GM12878 (cell line): ENCODE results near the gene LARGE1. TPM values are rescaled to one million over a fixed set of nuclear protein-coding genes. Genes with fewer than 3 reads are reported as not detected.

Source experiments
- ATAC-seq: fragments of 200-7000 bp; cut with Tn5 transposase; 3 replicates; pipeline ENCODE4 v1.9.1; 2020; ENCODE audit warnings: mild to moderate bottlenecking, moderate library complexity
- BruUV-seq: library from RNA; stranded (reverse); fragments of 400-500 nt; replicated peaks from 2 replicates; lab custom pipeline; 2021; lab: Mats Ljungman, UMichigan
- CTCF ChIA-PET: fragments of 300-600 bp; sonication (Branson Sonifier 250); formaldehyde crosslinking; extraction: SDS; loops from one replicate; lab custom pipeline; 2021; ENCODE audit warnings: inconsistent platforms; lab: Yijun Ruan, JAX
- POLR2A ChIA-PET: fragments of 350-600 bp; formaldehyde crosslinking; extraction: SDS; loops from one replicate; lab custom pipeline; 2021; ENCODE audit warnings: inconsistent platforms; lab: Charles Lee
- RAD21 ChIA-PET: fragments of 300-600 bp; sonication (Branson Sonifier 250); formaldehyde crosslinking; loops from one replicate; lab custom pipeline; 2023; ENCODE audit warnings: antibody characterized with exemption; ENCODE audit not compliant: unreplicated experiment; lab: Charles Lee
- SMC1A ChIA-PET: fragments of 300-600 bp; sonication (Branson Sonifier 250); formaldehyde crosslinking; loops from one replicate; lab custom pipeline; 2023; ENCODE audit not compliant: unreplicated experiment, uncharacterized antibody; lab: Charles Lee
- DNase-seq: peaks from one replicate; pipeline ENCODE4 v3.0.0-alpha.2; 2011; ENCODE audit warnings: low read depth, low spot score
- FAIRE-seq: peaks from 3 replicates; lab custom pipeline; 2011; peaks lifted over from hg19 to GRCh38; lab: Jason Lieb, UNC
- H2AFZ ChIP-seq: 2 replicates; pipeline ENCODE4 v1.6.0; 2011; ENCODE audit warnings: low read depth, low read length, control low read depth; ENCODE audit not compliant: control insufficient read depth
- H3K27ac ChIP-seq: 2 replicates; pipeline ENCODE4 v1.5.1; 2011; ENCODE audit warnings: control low read depth; ENCODE audit not compliant: control insufficient read depth, insufficient read depth
- H3K27me3 ChIP-seq, 2 experiments: replicated peaks in 1 of 2; 2 replicates each; pipeline versions ENCODE4 v1.6.0 to v1.6.1; 2011; ENCODE audit warnings: low read length in 1 of 2; ENCODE audit not compliant: control insufficient read depth in 2 of 2, insufficient read depth in 2 of 2
- H3K36me3 ChIP-seq, 2 experiments: 2 replicates each; pipeline ENCODE4 v1.5.1; 2011; ENCODE audit warnings: low read length in 1 of 2; ENCODE audit not compliant: control insufficient read depth in 2 of 2, insufficient read depth in 2 of 2
- H3K4me1 ChIP-seq: 2 replicates; pipeline ENCODE4 v1.6.1; 2011; ENCODE audit warnings: mild to moderate bottlenecking, low read length, moderate library complexity, mixed read lengths; ENCODE audit not compliant: control insufficient read depth, insufficient read depth
- H3K4me2 ChIP-seq: 2 replicates; pipeline ENCODE4 v1.6.0; 2011; ENCODE audit warnings: control low read depth; ENCODE audit not compliant: control insufficient read depth, insufficient read depth
- H3K4me3 ChIP-seq: fragments of 200-600 bp; sonication (generic); 2 replicates; pipeline ENCODE4 v1.5.1; 2016
- H3K79me2 ChIP-seq: 2 replicates; pipeline ENCODE4 v1.6.0; 2011; ENCODE audit warnings: low read length; ENCODE audit not compliant: control insufficient read depth, insufficient read depth
- H3K9ac ChIP-seq: 2 replicates; pipeline ENCODE4 v1.8.0; 2011; ENCODE audit warnings: low read length, control low read depth, mixed read lengths; ENCODE audit not compliant: control insufficient read depth, insufficient read depth
- H3K9me3 ChIP-seq: replicated peaks from 3 replicates; pipeline ENCODE4 v1.5.1; 2011; ENCODE audit warnings: mild to moderate bottlenecking, low read length; ENCODE audit not compliant: control insufficient read depth, insufficient read depth
- H4K20me1 ChIP-seq: 2 replicates; pipeline ENCODE4 v1.6.0; 2011; ENCODE audit not compliant: control insufficient read depth, insufficient read depth
- ATF7 ChIP-seq: fragments of 450-650 bp; IDR thresholded peaks from 2 replicates; pipeline ENCODE4 v1.6.1; 2016; ENCODE audit warnings: low read depth, mild to moderate bottlenecking
- BCL11A ChIP-seq: IDR thresholded peaks from 2 replicates; pipeline ENCODE4 v1.6.1; 2011; ENCODE audit warnings: low read depth, low read length
- CBX3 ChIP-seq: fragments of 200-600 bp; sonication (generic); IDR thresholded peaks from 2 replicates; pipeline ENCODE4 v1.6.1; 2016; ENCODE audit warnings: low read depth, borderline replicate concordance
- CEBPB ChIP-seq, 2 experiments: fragments of 150-350 bp in 1 of 2; IDR thresholded peaks; 2 replicates each; pipeline ENCODE4 v1.6.1; 2012 to 2014; ENCODE audit warnings: low read depth in 2 of 2, low read length in 2 of 2, borderline replicate concordance in 1 of 2, inconsistent platforms in 1 of 2
- CREB1 ChIP-seq: IDR thresholded peaks from 2 replicates; pipeline ENCODE4 v1.6.1; 2012; ENCODE audit warnings: low read depth, mild to moderate bottlenecking, inconsistent platforms
- EGR1 ChIP-seq, 2 experiments: IDR thresholded peaks; 1 replicate in 1 of 2; 2 replicates in 1 of 2; pipeline ENCODE4 v1.6.1; 2011 to 2012; ENCODE audit warnings: low read depth in 2 of 2, low read length in 2 of 2, borderline replicate concordance in 1 of 2, mild to moderate bottlenecking in 1 of 2, moderate library complexity in 1 of 2
- HCFC1 ChIP-seq: fragments of 150-350 bp; IDR thresholded peaks from 2 replicates; pipeline ENCODE4 v1.6.1; 2014; ENCODE audit warnings: low read length
- HDGF ChIP-seq: fragments of 450-650 bp; IDR thresholded peaks from 2 replicates; pipeline ENCODE4 v1.6.1; 2016; ENCODE audit warnings: antibody characterized with exemption
- MEF2A ChIP-seq: IDR thresholded peaks from 2 replicates; pipeline ENCODE4 v1.6.1; 2011; ENCODE audit warnings: low read depth, mild to moderate bottlenecking, low read length, moderate library complexity; ENCODE audit not compliant: insufficient read depth
- SIN3A ChIP-seq: IDR thresholded peaks from 2 replicates; pipeline ENCODE4 v1.6.1; 2012; ENCODE audit warnings: low read depth, low read length, improper control_type of control experiment
- TCF7 ChIP-seq: IDR thresholded peaks from 2 replicates; pipeline ENCODE4 v1.6.1; 2014; ENCODE audit warnings: antibody characterized with exemption, borderline replicate concordance
- WGBS: methylation state at CpG from one replicate; pipeline ENCODE4 v1.1.6; 2016; ENCODE audit warnings: low lambda C conversion rate; ENCODE audit not compliant: insufficient replicate concordance, insufficient coverage; ENCODE audit errors: missing lambda C conversion rate; 5-methylcytosine and 5-hydroxymethylcytosine counted together
- in situ Hi-C: fragments of 300-500 bp; cut with MboI; formaldehyde crosslinking; loops from 9 replicates; pipeline ENCODE4 v1.14.3; 2018; ENCODE audit warnings: mixed read lengths
- intact Hi-C: fragments of 100-400 bp; cut with micrococcal nuclease; formaldehyde crosslinking; loops from one replicate; pipeline ENCODE4 v1.14.2; 2022; ENCODE audit not compliant: unreplicated experiment
- polyA plus RNA-seq, 11 experiments: library from polyadenylated mRNA; depleted of rRNA in 4 of 11; unstranded in 6 of 11; stranded (reverse) in 5 of 11; fragments of >200 nt; fragmentation: Nextera tagmentation in 4 of 11; fragmentation: Illumina TruSeq in 1 of 11; extraction: Ambion mirVana in 4 of 11; extraction: Trizol in 1 of 11; gene quantifications; 1 replicate in 1 of 11; 2 replicates in 10 of 11; pipeline versions ENCODE4 v1.2.1 to v1.2.3, GENCODE V29; 2011 to 2016; ENCODE audit warnings: inconsistent platforms in 2 of 11, missing spikeins in 2 of 11, low read depth in 1 of 11
- total RNA-seq, 4 experiments: library from RNA; depleted of rRNA in 3 of 4; stranded (reverse); fragments of >200 nt in 3 of 4; fragmentation: Illumina TruSeq in 1 of 4; extraction: Trizol in 1 of 4; gene quantifications; 2 replicates each; pipeline versions ENCODE4 v1.2.1 to v1.2.3, GENCODE V29; 2013 to 2021
- TF ChIP-seq, protein P1 (sequence below), 3 experiments: IDR thresholded peaks in 2 of 3; conservative IDR thresholded peaks in 1 of 3; 2 replicates each; pipeline ENCODE4 v1.5.1; 2011; ENCODE audit warnings: low read depth in 3 of 3, low read length in 3 of 3, mild to moderate bottlenecking in 3 of 3, control low read depth in 2 of 3, moderate library complexity in 2 of 3, inconsistent platforms in 1 of 3, mixed read lengths in 1 of 3; ENCODE audit not compliant: control insufficient read depth in 2 of 3, insufficient read depth in 1 of 3; ENCODE audit errors: extremely low read depth in 1 of 3
- TF ChIP-seq, protein P2 (sequence below): fragments of 450-650 bp; formaldehyde crosslinking; IDR thresholded peaks from 2 replicates; pipeline ENCODE4 v1.5.0; 2022; ENCODE audit warnings: mild to moderate bottlenecking, missing genetic modification characterization

LARGE1 gene
- total and polyA plus RNA-seq, 10 of the 15 experiments (the other 5 are each of a cell fraction or from before 2014, with no cell fraction given), result 3.2 to 41.4 (median 17.3) TPM

DNA sequence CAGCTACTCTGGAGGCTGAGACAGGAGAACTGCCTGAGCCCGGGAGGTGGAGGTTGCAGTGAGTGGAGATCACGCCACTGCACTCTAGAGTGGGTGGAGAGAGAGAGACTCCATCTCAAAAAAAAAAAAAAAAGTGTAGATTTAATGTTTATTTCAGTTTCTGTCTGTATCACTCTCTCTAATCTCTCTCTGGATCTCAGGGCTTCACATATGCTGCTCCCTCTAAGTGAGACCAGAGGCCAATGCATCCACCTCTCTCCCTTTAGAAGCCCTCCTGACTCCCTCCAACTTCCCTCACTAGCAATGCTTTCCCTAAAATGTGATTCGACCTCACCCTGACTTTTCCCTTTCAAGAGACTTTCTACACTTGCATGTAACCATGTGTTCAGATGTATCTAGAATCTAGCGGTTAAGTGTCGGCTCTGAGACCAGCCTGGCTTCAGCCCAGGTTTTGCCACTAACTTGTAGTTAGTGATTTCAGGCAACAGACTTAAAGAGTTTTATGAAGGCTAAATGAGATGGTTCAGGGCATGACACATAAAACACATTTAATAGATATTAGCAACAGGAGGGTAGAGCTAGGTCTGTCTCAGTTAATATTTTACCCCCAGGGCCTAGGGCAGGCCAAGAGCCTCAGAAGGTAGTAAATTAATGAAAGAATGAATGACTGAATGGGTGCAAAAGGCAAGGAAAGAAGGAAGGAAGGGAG lies 364.3 kb downstream of the LARGE1 start:
- intact Hi-C loops, result no loop called here
- FAIRE-seq, result no peak
- Histone ChIP-seq H3K4me2 (no peak overlapping the region), H3K27ac (no peak overlapping the region), H4K20me1 (no peaks in the 10 kb centered on the region), H3K9ac (no peak overlapping the region), H3K27me3 (no peaks in the 10 kb centered on the region), H3K79me2 (no peaks in the 10 kb centered on the region), H2AFZ (no peak overlapping the region)
- ChIA-PET CTCF (no interaction called here), POLR2A (interaction anchor here (0.7 kb wide), 2 partner anchors 23 to 208 kb away, joined by 4 to 5 read pairs; no protein-coding TSS in a partner anchor), SMC1A (interaction anchor here (0.9 kb wide), 1 partner anchor 12 kb away, joined by 3 read pairs; no protein-coding TSS in a partner anchor)
- no peak for DNase-seq
- BruUV-seq, result no TSS peak
- TF ChIP-seq HDGF (no peak), ATF7 (no peak), BCL11A (no peak), CREB1 (no peak), CBX3 (no peak), TCF7 (no peak), EGR1 (IDR thresholded peaks at IDR 0.05; ENCODE audit: borderline replicate concordance in 1 of 2, low read depth in 2 of 2, low read length in 2 of 2) (no peak), MEF2A (no peak), HCFC1 (no peak), SIN3A (no peak), CEBPB (IDR thresholded peaks at IDR 0.05; ENCODE audit: borderline replicate concordance in 1 of 2, low read depth in 2 of 2, low read length in 2 of 2) (no peak)
- TF ChIP-seq, protein P1, sequence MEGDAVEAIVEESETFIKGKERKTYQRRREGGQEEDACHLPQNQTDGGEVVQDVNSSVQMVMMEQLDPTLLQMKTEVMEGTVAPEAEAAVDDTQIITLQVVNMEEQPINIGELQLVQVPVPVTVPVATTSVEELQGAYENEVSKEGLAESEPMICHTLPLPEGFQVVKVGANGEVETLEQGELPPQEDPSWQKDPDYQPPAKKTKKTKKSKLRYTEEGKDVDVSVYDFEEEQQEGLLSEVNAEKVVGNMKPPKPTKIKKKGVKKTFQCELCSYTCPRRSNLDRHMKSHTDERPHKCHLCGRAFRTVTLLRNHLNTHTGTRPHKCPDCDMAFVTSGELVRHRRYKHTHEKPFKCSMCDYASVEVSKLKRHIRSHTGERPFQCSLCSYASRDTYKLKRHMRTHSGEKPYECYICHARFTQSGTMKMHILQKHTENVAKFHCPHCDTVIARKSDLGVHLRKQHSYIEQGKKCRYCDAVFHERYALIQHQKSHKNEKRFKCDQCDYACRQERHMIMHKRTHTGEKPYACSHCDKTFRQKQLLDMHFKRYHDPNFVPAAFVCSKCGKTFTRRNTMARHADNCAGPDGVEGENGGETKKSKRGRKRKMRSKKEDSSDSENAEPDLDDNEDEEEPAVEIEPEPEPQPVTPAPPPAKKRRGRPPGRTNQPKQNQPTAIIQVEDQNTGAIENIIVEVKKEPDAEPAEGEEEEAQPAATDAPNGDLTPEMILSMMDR (IDR thresholded peaks at IDR 0.05 in 2 of 3, conservative IDR thresholded peaks at IDR 0.05 in 1 of 3; ENCODE audit: control insufficient read depth in 2 of 3, extremely low read depth in 1 of 3, insufficient read depth in 1 of 3, low read depth in 3 of 3, low read length in 3 of 3), result no peak
- TF ChIP-seq, protein P2, sequence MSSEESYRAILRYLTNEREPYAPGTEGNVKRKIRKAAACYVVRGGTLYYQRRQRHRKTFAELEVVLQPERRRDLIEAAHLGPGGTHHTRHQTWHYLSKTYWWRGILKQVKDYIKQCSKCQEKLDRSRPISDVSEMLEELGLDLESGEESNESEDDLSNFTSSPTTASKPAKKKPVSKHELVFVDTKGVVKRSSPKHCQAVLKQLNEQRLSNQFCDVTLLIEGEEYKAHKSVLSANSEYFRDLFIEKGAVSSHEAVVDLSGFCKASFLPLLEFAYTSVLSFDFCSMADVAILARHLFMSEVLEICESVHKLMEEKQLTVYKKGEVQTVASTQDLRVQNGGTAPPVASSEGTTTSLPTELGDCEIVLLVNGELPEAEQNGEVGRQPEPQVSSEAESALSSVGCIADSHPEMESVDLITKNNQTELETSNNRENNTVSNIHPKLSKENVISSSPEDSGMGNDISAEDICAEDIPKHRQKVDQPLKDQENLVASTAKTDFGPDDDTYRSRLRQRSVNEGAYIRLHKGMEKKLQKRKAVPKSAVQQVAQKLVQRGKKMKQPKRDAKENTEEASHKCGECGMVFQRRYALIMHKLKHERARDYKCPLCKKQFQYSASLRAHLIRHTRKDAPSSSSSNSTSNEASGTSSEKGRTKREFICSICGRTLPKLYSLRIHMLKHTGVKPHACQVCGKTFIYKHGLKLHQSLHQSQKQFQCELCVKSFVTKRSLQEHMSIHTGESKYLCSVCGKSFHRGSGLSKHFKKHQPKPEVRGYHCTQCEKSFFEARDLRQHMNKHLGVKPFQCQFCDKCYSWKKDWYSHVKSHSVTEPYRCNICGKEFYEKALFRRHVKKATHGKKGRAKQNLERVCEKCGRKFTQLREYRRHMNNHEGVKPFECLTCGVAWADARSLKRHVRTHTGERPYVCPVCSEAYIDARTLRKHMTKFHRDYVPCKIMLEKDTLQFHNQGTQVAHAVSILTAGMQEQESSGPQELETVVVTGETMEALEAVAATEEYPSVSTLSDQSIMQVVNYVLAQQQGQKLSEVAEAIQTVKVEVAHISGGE (CRISPR knock-in tag), result no peak
- TF ChIP-seq, all 136 proteins: peak for 0
- no peak for ATAC-seq
- RAD21 ChIA-PET, result no interaction called here
- Histone ChIP-seq H3K36me3 (no peaks in the 10 kb centered on the region), H3K4me1 (no peaks in the 10 kb centered on the region), H3K4me3 (no peak overlapping the region), H3K9me3 (no peaks in the 10 kb centered on the region)
- in situ Hi-C loops, result no loop called here
- WGBS, result 83% methylated on average over 5 of the region's 5 CpGs
